GM21786 (cell line): ENCODE measurements around the gene EDARADD.
"Not testable (repeated sequence)": the region's sequence is repeated elsewhere in the genome, so short reads cannot be mapped to it uniquely, and the experiment has no call there.

Experiments used
- ATAC-seq: cut with Tn5 transposase; IDR thresholded peaks from one replicate; pipeline ENCODE4 v1.9.1; 2021; ENCODE audit not compliant: unreplicated experiment

The EDARADD gene

GRCh38 chr1:236484310-236484971 is 90.4 kb downstream of the EDARADD start:
- no peak for ATAC-seq

GRCh38 chr1:236486356-236487002 is 92.4 kb downstream of the EDARADD start:
- no peak for ATAC-seq

- not testable (repeated sequence) for ATAC-seq
These were observed 95.1 kb downstream of the EDARADD start for GRCh38 chr1:236489161-236489560.

- no peak for ATAC-seq
These were observed 95.8 kb downstream of the EDARADD start for GRCh38 chr1:236489710-236490377.

GRCh38 chr1:236491469-236492136 is 97.5 kb downstream of the EDARADD start:
- no peak for ATAC-seq

- ATAC-seq: no peak
These were observed 98.3 kb downstream of the EDARADD start for GRCh38 chr1:236492378-236492777.

- ATAC-seq: no peak
These were observed 100.0 kb downstream of the EDARADD start for GRCh38 chr1:236494082-236494481.

- ATAC-seq: no peak
These were observed 100.7 kb downstream of the EDARADD start for GRCh38 chr1:236494586-236495466.

- ATAC-seq: no peak
These were observed 101.5 kb downstream of the EDARADD start for GRCh38 chr1:236495467-236496112.

- no peak for ATAC-seq
These were observed 103.8 kb downstream of the EDARADD start for GRCh38 chr1:236497908-236498307.

GRCh38 chr1:236501093-236501492 is 107.0 kb downstream of the EDARADD start:
- no peak for ATAC-seq

GRCh38 chr1:236502579-236502971 is 108.5 kb downstream of the EDARADD start:
- no peak for ATAC-seq

GRCh38 chr1:236502972-236503639 is 109.0 kb downstream of the EDARADD start:
- ATAC-seq: no peak

GRCh38 chr1:236504338-236504737 is 110.3 kb downstream of the EDARADD start:
- not testable (repeated sequence) for ATAC-seq

GRCh38 chr1:236507022-236507700 is 113.1 kb downstream of the EDARADD start:
- ATAC-seq: no peak

- ATAC-seq: peak; percentile 42
These were observed 114.5 kb downstream of the EDARADD start for GRCh38 chr1:236508593-236509027.

- ATAC-seq: no peak
These were observed 115.1 kb downstream of the EDARADD start for GRCh38 chr1:236509203-236509602.

GRCh38 chr1:236509647-236510401 is 115.7 kb downstream of the EDARADD start:
- no peak for ATAC-seq
